ENCODE results near the gene ZC3H12C. TPM values are rescaled to one million over a fixed set of nuclear protein-coding genes. Genes with fewer than 3 reads are reported as not detected.

ZC3H12C gene
- total RNA-seq, 1 donor from 2014 or later = 32.0 TPM

- DNase-seq = no peak
Measured at GRCh38 chr11:110077346-110077745, 15.8 kb upstream of the ZC3H12C start.

GRCh38 chr11:110077831-110078325 lies 15.3 kb upstream of the ZC3H12C start:
- DNase-seq = peak; percentile 8

GRCh38 chr11:110078923-110079544 lies 14.2 kb upstream of the ZC3H12C start:
- DNase-seq = no peak

- no peak for DNase-seq
Measured at GRCh38 chr11:110079726-110080125, 13.5 kb upstream of the ZC3H12C start.

GRCh38 chr11:110081462-110082376 lies 11.5 kb upstream of the ZC3H12C start:
- DNase-seq = no peak

- no peak for DNase-seq
Measured at GRCh38 chr11:110082899-110083298, 10.3 kb upstream of the ZC3H12C start.

GRCh38 chr11:110085255-110085838 lies 7.8 kb upstream of the ZC3H12C start:
- DNase-seq = no peak

- DNase-seq = no peak
Measured at GRCh38 chr11:110086892-110087309, 6.3 kb upstream of the ZC3H12C start.

- DNase-seq = no peak
Measured at GRCh38 chr11:110087812-110088534, 5.2 kb upstream of the ZC3H12C start.

GRCh38 chr11:110088535-110089344 lies 4.5 kb upstream of the ZC3H12C start:
- no peak for DNase-seq

GRCh38 chr11:110089617-110090282 lies 3.4 kb upstream of the ZC3H12C start:
- no peak for DNase-seq

- no peak for DNase-seq
Measured at GRCh38 chr11:110090466-110091026, 2.6 kb upstream of the ZC3H12C start.

- DNase-seq = no peak
Measured at GRCh38 chr11:110092111-110092514, 1.1 kb upstream of the ZC3H12C start.

GRCh38 chr11:110093407-110094297 lies 460 bp downstream of the ZC3H12C start:
- DNase-seq = peak; percentile 42

- no peak for DNase-seq
Measured at GRCh38 chr11:110094298-110095285, 1.4 kb downstream of the ZC3H12C start.

GRCh38 chr11:110095554-110095953 lies 2.4 kb downstream of the ZC3H12C start:
- no peak for DNase-seq

- no peak for DNase-seq
Measured at GRCh38 chr11:110096496-110096895, 3.3 kb downstream of the ZC3H12C start.

GRCh38 chr11:110097459-110098012 lies 4.3 kb downstream of the ZC3H12C start:
- DNase-seq = no peak
